ENCODE measurements around the gene KMT5B.

DNA sequence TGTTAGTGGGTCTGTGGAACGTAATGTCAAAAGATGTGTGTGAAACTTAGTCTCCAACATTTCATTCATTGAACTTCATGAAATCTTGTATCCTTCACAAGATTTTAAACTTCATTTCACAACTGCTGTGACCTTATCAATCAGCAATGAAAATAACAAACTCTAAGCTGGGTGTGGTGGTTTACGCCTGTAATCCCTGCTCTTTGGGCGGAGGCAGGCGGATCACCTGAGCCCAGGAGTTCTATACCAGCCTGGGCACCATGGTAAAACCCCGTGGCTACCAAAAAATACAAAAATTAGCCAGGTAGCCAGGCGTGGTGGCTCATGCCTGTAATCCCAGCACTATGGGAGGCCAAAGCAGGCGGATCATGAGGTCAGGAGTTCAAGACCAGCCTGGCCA is 97.0 kb downstream of the KMT5B start:
- TF ChIP-seq, protein P1, sequence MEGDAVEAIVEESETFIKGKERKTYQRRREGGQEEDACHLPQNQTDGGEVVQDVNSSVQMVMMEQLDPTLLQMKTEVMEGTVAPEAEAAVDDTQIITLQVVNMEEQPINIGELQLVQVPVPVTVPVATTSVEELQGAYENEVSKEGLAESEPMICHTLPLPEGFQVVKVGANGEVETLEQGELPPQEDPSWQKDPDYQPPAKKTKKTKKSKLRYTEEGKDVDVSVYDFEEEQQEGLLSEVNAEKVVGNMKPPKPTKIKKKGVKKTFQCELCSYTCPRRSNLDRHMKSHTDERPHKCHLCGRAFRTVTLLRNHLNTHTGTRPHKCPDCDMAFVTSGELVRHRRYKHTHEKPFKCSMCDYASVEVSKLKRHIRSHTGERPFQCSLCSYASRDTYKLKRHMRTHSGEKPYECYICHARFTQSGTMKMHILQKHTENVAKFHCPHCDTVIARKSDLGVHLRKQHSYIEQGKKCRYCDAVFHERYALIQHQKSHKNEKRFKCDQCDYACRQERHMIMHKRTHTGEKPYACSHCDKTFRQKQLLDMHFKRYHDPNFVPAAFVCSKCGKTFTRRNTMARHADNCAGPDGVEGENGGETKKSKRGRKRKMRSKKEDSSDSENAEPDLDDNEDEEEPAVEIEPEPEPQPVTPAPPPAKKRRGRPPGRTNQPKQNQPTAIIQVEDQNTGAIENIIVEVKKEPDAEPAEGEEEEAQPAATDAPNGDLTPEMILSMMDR (conservative IDR thresholded peaks at IDR 0.05; ENCODE audit: low read depth in 2 of 2) = no peak
- TF ChIP-seq, protein P2, sequence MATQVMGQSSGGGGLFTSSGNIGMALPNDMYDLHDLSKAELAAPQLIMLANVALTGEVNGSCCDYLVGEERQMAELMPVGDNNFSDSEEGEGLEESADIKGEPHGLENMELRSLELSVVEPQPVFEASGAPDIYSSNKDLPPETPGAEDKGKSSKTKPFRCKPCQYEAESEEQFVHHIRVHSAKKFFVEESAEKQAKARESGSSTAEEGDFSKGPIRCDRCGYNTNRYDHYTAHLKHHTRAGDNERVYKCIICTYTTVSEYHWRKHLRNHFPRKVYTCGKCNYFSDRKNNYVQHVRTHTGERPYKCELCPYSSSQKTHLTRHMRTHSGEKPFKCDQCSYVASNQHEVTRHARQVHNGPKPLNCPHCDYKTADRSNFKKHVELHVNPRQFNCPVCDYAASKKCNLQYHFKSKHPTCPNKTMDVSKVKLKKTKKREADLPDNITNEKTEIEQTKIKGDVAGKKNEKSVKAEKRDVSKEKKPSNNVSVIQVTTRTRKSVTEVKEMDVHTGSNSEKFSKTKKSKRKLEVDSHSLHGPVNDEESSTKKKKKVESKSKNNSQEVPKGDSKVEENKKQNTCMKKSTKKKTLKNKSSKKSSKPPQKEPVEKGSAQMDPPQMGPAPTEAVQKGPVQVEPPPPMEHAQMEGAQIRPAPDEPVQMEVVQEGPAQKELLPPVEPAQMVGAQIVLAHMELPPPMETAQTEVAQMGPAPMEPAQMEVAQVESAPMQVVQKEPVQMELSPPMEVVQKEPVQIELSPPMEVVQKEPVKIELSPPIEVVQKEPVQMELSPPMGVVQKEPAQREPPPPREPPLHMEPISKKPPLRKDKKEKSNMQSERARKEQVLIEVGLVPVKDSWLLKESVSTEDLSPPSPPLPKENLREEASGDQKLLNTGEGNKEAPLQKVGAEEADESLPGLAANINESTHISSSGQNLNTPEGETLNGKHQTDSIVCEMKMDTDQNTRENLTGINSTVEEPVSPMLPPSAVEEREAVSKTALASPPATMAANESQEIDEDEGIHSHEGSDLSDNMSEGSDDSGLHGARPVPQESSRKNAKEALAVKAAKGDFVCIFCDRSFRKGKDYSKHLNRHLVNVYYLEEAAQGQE (IDR thresholded peaks at IDR 0.05; ENCODE audit: unreplicated experiment) = no peak
